ENCODE results near the gene CDK1. TPM values are rescaled to one million over a fixed set of nuclear protein-coding genes. Genes with fewer than 3 reads are reported as not detected.

Gene CDK1
- total RNA-seq, 1 experiment from 2014 or later, result 98.9 TPM

GRCh38 chr10:60747817-60748469, 30.3 kb upstream of the CDK1 start:
- H3K27ac Mint-ChIP-seq, result no peak overlapping the region
- ATAC-seq (no peak), DNase-seq (ENCODE audit: low spot score) (no peak)
- POLR2A ChIA-PET, result no interaction called here
- H3K9me3 Mint-ChIP-seq, result peaks cover 6% of the 10 kb centered on the region
- H3K27me3 Mint-ChIP-seq (ENCODE audit: low read depth), result no peaks in the 10 kb centered on the region
- CTCF ChIA-PET, result interaction anchor here (1.0 kb wide), 1 partner anchor 14 kb away, joined by 3 read pairs; no protein-coding TSS in a partner anchor
- H3K4me1 Mint-ChIP-seq, result peaks cover 14% of the 10 kb centered on the region
- TF ChIP-seq FOXJ3 (CRISPR knock-in tag; IDR thresholded peaks at IDR 0.05; ENCODE audit: borderline replicate concordance), result no peak
- TF ChIP-seq, protein P1, sequence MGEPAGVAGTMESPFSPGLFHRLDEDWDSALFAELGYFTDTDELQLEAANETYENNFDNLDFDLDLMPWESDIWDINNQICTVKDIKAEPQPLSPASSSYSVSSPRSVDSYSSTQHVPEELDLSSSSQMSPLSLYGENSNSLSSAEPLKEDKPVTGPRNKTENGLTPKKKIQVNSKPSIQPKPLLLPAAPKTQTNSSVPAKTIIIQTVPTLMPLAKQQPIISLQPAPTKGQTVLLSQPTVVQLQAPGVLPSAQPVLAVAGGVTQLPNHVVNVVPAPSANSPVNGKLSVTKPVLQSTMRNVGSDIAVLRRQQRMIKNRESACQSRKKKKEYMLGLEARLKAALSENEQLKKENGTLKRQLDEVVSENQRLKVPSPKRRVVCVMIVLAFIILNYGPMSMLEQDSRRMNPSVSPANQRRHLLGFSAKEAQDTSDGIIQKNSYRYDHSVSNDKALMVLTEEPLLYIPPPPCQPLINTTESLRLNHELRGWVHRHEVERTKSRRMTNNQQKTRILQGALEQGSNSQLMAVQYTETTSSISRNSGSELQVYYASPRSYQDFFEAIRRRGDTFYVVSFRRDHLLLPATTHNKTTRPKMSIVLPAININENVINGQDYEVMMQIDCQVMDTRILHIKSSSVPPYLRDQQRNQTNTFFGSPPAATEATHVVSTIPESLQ (CRISPR knock-in tag; IDR thresholded peaks at IDR 0.05), result no peak
- TF ChIP-seq, protein P2, sequence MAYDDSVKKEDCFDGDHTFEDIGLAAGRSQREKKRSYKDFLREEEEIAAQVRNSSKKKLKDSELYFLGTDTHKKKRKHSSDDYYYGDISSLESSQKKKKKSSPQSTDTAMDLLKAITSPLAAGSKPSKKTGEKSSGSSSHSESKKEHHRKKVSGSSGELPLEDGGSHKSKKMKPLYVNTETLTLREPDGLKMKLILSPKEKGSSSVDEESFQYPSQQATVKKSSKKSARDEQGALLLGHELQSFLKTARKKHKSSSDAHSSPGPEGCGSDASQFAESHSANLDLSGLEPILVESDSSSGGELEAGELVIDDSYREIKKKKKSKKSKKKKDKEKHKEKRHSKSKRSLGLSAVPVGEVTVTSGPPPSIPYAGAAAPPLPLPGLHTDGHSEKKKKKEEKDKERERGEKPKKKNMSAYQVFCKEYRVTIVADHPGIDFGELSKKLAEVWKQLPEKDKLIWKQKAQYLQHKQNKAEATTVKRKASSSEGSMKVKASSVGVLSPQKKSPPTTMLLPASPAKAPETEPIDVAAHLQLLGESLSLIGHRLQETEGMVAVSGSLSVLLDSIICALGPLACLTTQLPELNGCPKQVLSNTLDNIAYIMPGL (CRISPR knock-in tag; IDR thresholded peaks at IDR 0.05), result no peak
- no peak for TF ChIP-seq ETV6 (CRISPR knock-in tag; IDR thresholded peaks at IDR 0.05)
- no peak for TF ChIP-seq RORB (CRISPR knock-in tag; IDR thresholded peaks at IDR 0.05)
- no peak for TF ChIP-seq NR3C1 (CRISPR knock-in tag; conservative IDR thresholded peaks at IDR 0.05; ENCODE audit: low read depth)
- no peak for TF ChIP-seq ZNF121 (CRISPR knock-in tag; IDR thresholded peaks at IDR 0.05)
- TF ChIP-seq E2F5 (CRISPR knock-in tag; IDR thresholded peaks at IDR 0.05), result no peak
- TF ChIP-seq FOXK1 (CRISPR knock-in tag; IDR thresholded peaks at IDR 0.05), result no peak
- TF ChIP-seq CREB1 (CRISPR knock-in tag; IDR thresholded peaks at IDR 0.05), result no peak
- TF ChIP-seq GTF2I (CRISPR knock-in tag; conservative IDR thresholded peaks at IDR 0.05), result no peak
- no peaks in the 10 kb centered on the region for H3K36me3 Mint-ChIP-seq
- H3K4me3 Mint-ChIP-seq, result no peak overlapping the region

DNA sequence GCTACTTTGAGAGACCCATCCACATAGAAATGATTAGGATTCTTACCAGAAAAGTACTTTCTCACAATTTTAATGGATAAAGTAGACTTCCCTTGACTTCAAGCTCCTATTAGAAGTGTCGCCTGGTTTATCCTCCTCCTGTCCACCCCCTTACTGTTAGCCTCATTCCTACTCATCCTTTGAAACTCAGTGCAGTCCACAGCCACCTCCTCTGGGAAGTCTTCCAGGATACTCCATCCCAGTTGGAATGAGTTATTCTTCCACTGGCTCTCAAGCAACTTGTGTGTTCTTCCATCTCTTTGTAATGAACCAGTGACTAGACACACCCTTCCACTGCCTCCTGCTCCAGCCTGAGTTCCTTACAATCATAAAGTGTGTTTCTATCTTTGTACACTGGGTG, 25.1 kb upstream of the CDK1 start:
- Mint-ChIP-seq H3K36me3 (no peaks in the 10 kb centered on the region), H3K4me3 (no peak overlapping the region), H3K9me3 (peaks cover 9% of the 10 kb centered on the region), H3K27me3 (ENCODE audit: low read depth) (no peaks in the 10 kb centered on the region), H3K4me1 (peaks cover 19% of the 10 kb centered on the region), H3K27ac (no peak overlapping the region)
- ATAC-seq, result no peak
- ChIA-PET POLR2A (no interaction called here), CTCF (no interaction called here)
- TF ChIP-seq NFYB (CRISPR knock-in tag; conservative IDR thresholded peaks at IDR 0.05; ENCODE audit: low read depth), result no peak
- TF ChIP-seq, protein P1 (CRISPR knock-in tag; IDR thresholded peaks at IDR 0.05), result no peak
- no peak for TF ChIP-seq ZNF219 (CRISPR knock-in tag; IDR thresholded peaks at IDR 0.05; ENCODE audit: borderline replicate concordance)
- no peak for TF ChIP-seq ETV6 (CRISPR knock-in tag; IDR thresholded peaks at IDR 0.05)
- TF ChIP-seq ZNF416 (CRISPR knock-in tag; IDR thresholded peaks at IDR 0.05), result no peak
- no peak for TF ChIP-seq ESRRA (CRISPR knock-in tag; IDR thresholded peaks at IDR 0.05; ENCODE audit: borderline replicate concordance)
- TF ChIP-seq, protein P3, sequence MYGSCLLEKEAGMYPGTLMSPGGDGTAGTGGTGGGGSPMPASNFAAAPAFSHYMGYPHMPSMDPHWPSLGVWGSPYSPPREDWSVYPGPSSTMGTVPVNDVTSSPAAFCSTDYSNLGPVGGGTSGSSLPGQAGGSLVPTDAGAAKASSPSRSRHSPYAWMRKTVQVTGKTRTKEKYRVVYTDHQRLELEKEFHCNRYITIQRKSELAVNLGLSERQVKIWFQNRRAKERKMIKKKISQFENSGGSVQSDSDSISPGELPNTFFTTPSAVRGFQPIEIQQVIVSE (CRISPR knock-in tag; IDR thresholded peaks at IDR 0.05; ENCODE audit: borderline replicate concordance), result no peak
- TF ChIP-seq, protein P4, sequence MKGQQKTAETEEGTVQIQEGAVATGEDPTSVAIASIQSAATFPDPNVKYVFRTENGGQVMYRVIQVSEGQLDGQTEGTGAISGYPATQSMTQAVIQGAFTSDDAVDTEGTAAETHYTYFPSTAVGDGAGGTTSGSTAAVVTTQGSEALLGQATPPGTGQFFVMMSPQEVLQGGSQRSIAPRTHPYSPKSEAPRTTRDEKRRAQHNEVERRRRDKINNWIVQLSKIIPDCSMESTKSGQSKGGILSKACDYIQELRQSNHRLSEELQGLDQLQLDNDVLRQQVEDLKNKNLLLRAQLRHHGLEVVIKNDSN (CRISPR knock-in tag; IDR thresholded peaks at IDR 0.05), result no peak
- DNase-seq (ENCODE audit: low spot score), result no peak

All from WTC11 (cell line).